ENCODE data around the gene TNNC2. TPM values are rescaled to one million over a fixed set of nuclear protein-coding genes. Genes with fewer than 3 reads are reported as not detected.

TNNC2 gene
- total RNA-seq, 1 experiment from 2014 or later = 4.6 TPM

- no peak overlapping the region for H3K14ac ChIP-seq (ENCODE audit: insufficient read depth, low read length)
- H4K20me1 ChIP-seq (ENCODE audit: control insufficient read depth, insufficient read depth, insufficient read length) = no peaks in the 10 kb centered on the region
- H2AFZ ChIP-seq (ENCODE audit: low read length) = no peak overlapping the region
- no peaks in the 10 kb centered on the region for H3K23me2 ChIP-seq (ENCODE audit: insufficient read length, low read depth, low read length, poor library complexity, severe bottlenecking)
- H3K27ac ChIP-seq (ENCODE audit: insufficient read length, low read depth, low read length) = no peak overlapping the region
- no CpG with 5 or more reads among the region's 1 CpG for WGBS (ENCODE audit: extremely low coverage, insufficient read length, low lambda C conversion rate)
- no peak overlapping the region for H2BK12ac ChIP-seq (ENCODE audit: insufficient read length, low read depth, low read length)
- H2BK20ac ChIP-seq (ENCODE audit: low read depth, low read length, poor library complexity, severe bottlenecking) = no peak overlapping the region
- no peaks in the 10 kb centered on the region for H3K9me3 ChIP-seq (ENCODE audit: control insufficient read depth, low read depth, low read length)
- H4K8ac ChIP-seq (replicated peaks; ENCODE audit: insufficient read length, low read depth, low read length) = no peak overlapping the region
- H2BK120ac ChIP-seq (ENCODE audit: low read depth, low read length, poor library complexity, severe bottlenecking) = no peak overlapping the region
- no peak overlapping the region for H2BK5ac ChIP-seq (ENCODE audit: insufficient read length, low read length)
- H3K23ac ChIP-seq (ENCODE audit: insufficient read length, low read depth, low read length) = no peak overlapping the region
- no peak overlapping the region for H2BK15ac ChIP-seq (ENCODE audit: low read depth, low read length)
- H3K4me2 ChIP-seq (ENCODE audit: insufficient read depth, insufficient read length, low read length) = no peak overlapping the region
- no peaks in the 10 kb centered on the region for H3K79me1 ChIP-seq (ENCODE audit: insufficient read depth, low read depth, low read length, poor library complexity, severe bottlenecking)
- H3K4ac ChIP-seq (ENCODE audit: low read depth, low read length) = no peak overlapping the region
- no peaks in the 10 kb centered on the region for H3K27me3 ChIP-seq (ENCODE audit: insufficient read depth, low read length)
- H2AK5ac ChIP-seq (ENCODE audit: insufficient read length, low read length) = no peak overlapping the region
- Mint-ChIP-seq H3K27ac (peak overlapping the region in 2 of 3 experiments; percentile 62 to 83; a peak in 3 of 7 replicates), H3K4me3 (no peak overlapping the region), H3K9me3 (no peaks in the 10 kb centered on the region), H3K27me3 (ENCODE audit: low read depth) (no peaks in the 10 kb centered on the region), H3K4me1 (peaks cover 36 to 38% of the 10 kb centered on the region in 2 experiments), H3K36me3 (ENCODE audit: insufficient read depth in 1 of 3, low read depth in 3 of 3) (peaks cover 8 to 43% (median 29%) of the 10 kb centered on the region in 3 experiments; a peak in 6 of 7 replicates)
- no peak overlapping the region for H3K56ac ChIP-seq (ENCODE audit: insufficient read length, low read depth, low read length)
- H4K5ac ChIP-seq (ENCODE audit: insufficient read length, low read depth, low read length) = no peak overlapping the region
- no peak overlapping the region for H3K18ac ChIP-seq (ENCODE audit: insufficient read length, low read depth, low read length)
- no peak overlapping the region for H3K9ac ChIP-seq (ENCODE audit: extremely low read depth, insufficient read length, low read length)
- no peak overlapping the region for H3T11ph ChIP-seq (ENCODE audit: low read length)
- TF ChIP-seq CTCF (conservative IDR thresholded peaks at IDR 0.05) = no peak
- no peak for DNase-seq
- H3K79me2 ChIP-seq (ENCODE audit: insufficient read depth, low read length) = no peaks in the 10 kb centered on the region
- H4K91ac ChIP-seq (ENCODE audit: insufficient read length, low read depth, low read length) = no peak overlapping the region
- H3K4me1 ChIP-seq (ENCODE audit: insufficient read depth, low read length) = peaks cover 12% of the 10 kb centered on the region; the same call in 1 of the 2 replicates
Observed at GRCh38 chr20:45850926-45851325, 23.8 kb upstream of the TNNC2 start.

Data from H9 (cell line).